PFSK-1 (cell line): ENCODE data around the gene CYP2A7.

Experiments used
- POLR2AphosphoS5 ChIP-seq: IDR thresholded peaks from 2 replicates; pipeline ENCODE4 v1.6.1; 2012; ENCODE audit warnings: low read depth, mild to moderate bottlenecking, control low read depth, low read length, moderate library complexity
- TF ChIP-seq, protein P1 (sequence below), 2 experiments: IDR thresholded peaks; 2 replicates each; pipeline versions ENCODE4 v1.6.1 to v1.8.0; 2011 to 2012; ENCODE audit warnings: low read depth in 2 of 2, low read length in 2 of 2, control low read depth in 1 of 2, inconsistent platforms in 1 of 2, mild to moderate bottlenecking in 1 of 2, moderate library complexity in 1 of 2; ENCODE audit not compliant: insufficient read depth in 1 of 2

DNA sequence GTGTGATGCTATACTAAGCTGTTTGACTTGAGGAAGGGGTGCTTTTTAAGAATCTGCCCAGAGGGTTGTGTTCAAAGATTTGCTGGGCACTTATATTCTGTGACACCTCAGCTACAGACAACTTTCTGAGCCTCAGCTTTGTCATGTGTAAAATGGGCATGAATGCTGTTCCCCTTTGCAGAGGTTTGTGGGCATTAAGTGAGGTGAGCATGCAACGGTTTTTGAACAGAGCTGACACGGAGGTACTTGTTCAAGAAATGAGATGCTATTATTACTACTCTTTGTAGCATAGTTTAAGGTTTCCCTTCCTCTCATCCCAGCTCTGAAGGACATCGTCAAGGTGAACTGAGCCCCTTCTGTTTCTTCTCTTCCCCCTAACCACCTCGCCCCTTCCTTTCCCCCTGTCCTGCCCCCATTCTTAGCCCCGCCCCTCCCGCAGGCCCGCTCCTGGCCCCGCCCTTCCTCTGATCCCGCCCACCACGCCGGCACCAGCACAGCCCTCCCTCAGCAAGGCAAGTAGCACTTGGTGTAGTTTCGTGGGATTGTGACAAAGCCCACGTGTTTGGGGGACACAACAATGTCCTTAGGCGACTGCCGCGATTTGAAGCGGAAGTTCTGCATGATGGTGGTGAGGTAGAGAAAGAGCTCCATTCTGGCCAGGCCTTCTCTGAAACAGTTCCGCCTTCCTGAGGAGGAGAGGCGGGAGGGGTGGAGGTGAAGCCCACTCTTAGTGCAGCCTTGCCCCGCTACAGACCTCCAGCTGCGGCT is 26.1 kb upstream of the CYP2A7 start:
- TF ChIP-seq, protein P1, sequence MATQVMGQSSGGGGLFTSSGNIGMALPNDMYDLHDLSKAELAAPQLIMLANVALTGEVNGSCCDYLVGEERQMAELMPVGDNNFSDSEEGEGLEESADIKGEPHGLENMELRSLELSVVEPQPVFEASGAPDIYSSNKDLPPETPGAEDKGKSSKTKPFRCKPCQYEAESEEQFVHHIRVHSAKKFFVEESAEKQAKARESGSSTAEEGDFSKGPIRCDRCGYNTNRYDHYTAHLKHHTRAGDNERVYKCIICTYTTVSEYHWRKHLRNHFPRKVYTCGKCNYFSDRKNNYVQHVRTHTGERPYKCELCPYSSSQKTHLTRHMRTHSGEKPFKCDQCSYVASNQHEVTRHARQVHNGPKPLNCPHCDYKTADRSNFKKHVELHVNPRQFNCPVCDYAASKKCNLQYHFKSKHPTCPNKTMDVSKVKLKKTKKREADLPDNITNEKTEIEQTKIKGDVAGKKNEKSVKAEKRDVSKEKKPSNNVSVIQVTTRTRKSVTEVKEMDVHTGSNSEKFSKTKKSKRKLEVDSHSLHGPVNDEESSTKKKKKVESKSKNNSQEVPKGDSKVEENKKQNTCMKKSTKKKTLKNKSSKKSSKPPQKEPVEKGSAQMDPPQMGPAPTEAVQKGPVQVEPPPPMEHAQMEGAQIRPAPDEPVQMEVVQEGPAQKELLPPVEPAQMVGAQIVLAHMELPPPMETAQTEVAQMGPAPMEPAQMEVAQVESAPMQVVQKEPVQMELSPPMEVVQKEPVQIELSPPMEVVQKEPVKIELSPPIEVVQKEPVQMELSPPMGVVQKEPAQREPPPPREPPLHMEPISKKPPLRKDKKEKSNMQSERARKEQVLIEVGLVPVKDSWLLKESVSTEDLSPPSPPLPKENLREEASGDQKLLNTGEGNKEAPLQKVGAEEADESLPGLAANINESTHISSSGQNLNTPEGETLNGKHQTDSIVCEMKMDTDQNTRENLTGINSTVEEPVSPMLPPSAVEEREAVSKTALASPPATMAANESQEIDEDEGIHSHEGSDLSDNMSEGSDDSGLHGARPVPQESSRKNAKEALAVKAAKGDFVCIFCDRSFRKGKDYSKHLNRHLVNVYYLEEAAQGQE (IDR thresholded peaks at IDR 0.05; ENCODE audit: insufficient read depth in 1 of 2, low read depth in 2 of 2, low read length in 2 of 2) = no peak
- TF ChIP-seq POLR2AphosphoS5 = no peak
